ENCODE results near the gene PPP1R3F. TPM values are rescaled to one million over a fixed set of nuclear protein-coding genes. Genes with fewer than 3 reads are reported as not detected.
A peak's percentile ranks its signal among the peaks of the same experiment; 100 is the strongest.

The PPP1R3F gene
- polyA plus RNA-seq, 3 donors, result 0.47 to 1.6 (median 1.6) TPM

GRCh38 chrX:49237060-49237459 lies 32.5 kb upstream of the PPP1R3F start:
- H3K36me3 Mint-ChIP-seq, result peaks cover 9 to 22% of the 10 kb centered on the region in 2 donors
- no CpG with 5 or more reads among the region's 9 CpGs for WGBS (ENCODE audit: insufficient coverage)
- peak overlapping the region; percentile 73 to 89 for H3K27ac ChIP-seq (ENCODE audit: low read depth in 1 of 2, low read length in 2 of 2)

GRCh38 chrX:49238735-49239134 lies 30.9 kb upstream of the PPP1R3F start:
- Mint-ChIP-seq H3K27me3 (ENCODE audit: low read depth in 3 of 3) (peaks cover 0 to 3% (median 0%) of the 10 kb centered on the region in 3 donors), H3K27ac (peak overlapping the region in 3 of 7 donors; percentile 70 to 75 (median 72)), H3K4me3 (no peak overlapping the region), H3K9me3 (peaks cover 0 to 4% (median 0%) of the 10 kb centered on the region in 7 donors), H3K4me1 (peaks cover 30% of the 10 kb centered on the region), H3K36me3 (peaks cover 19 to 39% of the 10 kb centered on the region in 2 donors)
- Histone ChIP-seq H3K27ac (ENCODE audit: low read depth in 1 of 2, low read length in 2 of 2) (peak overlapping the region in 1 of 2 donors; percentile 7), H2AFZ (ENCODE audit: insufficient read depth, low read depth, low read length, poor library complexity, severe bottlenecking) (no peak overlapping the region), H3K4me1 (ENCODE audit: control insufficient read depth in 1 of 2, insufficient read depth in 2 of 2, low read length in 2 of 2) (peaks cover 32 to 36% of the 10 kb centered on the region in 2 donors), H3K27me3 (ENCODE audit: control insufficient read depth in 2 of 2, insufficient read depth in 2 of 2, low read length in 2 of 2) (no peaks in the 10 kb centered on the region), H3K9me3 (replicated peaks in 1 of 2; ENCODE audit: control insufficient read depth in 1 of 2, insufficient read depth in 1 of 2, low read length in 2 of 2) (no peaks in the 10 kb centered on the region), H3K4me3 (replicated peaks in 1 of 3; ENCODE audit: low read depth in 2 of 3, low read length in 3 of 3) (no peak overlapping the region), H3K79me2 (ENCODE audit: insufficient read depth, low read length) (peaks cover 45% of the 10 kb centered on the region), H3K9ac (ENCODE audit: insufficient read depth, low read length, poor library complexity, severe bottlenecking) (no peak overlapping the region), H3K36me3 (replicated peaks in 1 of 2; ENCODE audit: control insufficient read depth in 1 of 2, insufficient read depth in 2 of 2, low read length in 2 of 2) (peaks cover 26 to 41% of the 10 kb centered on the region in 2 donors), H3K4me2 (replicated peaks; ENCODE audit: extremely low read depth, low read length, poor library complexity, severe bottlenecking) (no peak overlapping the region), H4K20me1 (ENCODE audit: insufficient read depth, low read length) (no peaks in the 10 kb centered on the region)
- 89% methylated on average over 1 of the region's 7 CpGs for WGBS (ENCODE audit: insufficient coverage)
- TF ChIP-seq, protein P1, sequence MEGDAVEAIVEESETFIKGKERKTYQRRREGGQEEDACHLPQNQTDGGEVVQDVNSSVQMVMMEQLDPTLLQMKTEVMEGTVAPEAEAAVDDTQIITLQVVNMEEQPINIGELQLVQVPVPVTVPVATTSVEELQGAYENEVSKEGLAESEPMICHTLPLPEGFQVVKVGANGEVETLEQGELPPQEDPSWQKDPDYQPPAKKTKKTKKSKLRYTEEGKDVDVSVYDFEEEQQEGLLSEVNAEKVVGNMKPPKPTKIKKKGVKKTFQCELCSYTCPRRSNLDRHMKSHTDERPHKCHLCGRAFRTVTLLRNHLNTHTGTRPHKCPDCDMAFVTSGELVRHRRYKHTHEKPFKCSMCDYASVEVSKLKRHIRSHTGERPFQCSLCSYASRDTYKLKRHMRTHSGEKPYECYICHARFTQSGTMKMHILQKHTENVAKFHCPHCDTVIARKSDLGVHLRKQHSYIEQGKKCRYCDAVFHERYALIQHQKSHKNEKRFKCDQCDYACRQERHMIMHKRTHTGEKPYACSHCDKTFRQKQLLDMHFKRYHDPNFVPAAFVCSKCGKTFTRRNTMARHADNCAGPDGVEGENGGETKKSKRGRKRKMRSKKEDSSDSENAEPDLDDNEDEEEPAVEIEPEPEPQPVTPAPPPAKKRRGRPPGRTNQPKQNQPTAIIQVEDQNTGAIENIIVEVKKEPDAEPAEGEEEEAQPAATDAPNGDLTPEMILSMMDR (IDR thresholded peaks at IDR 0.05), result no peak
- intact Hi-C loops (cut with micrococcal nuclease), result loop anchor here in 1 of 2 donors (5.0 kb wide), 1 partner anchor 36 kb away; the partner anchor contains the start of gene SYP
- DNase-seq, result peak in 1 of 3 donors; percentile 11

More at GRCh38 chrX:49237060-49237459, 32.5 kb upstream of the PPP1R3F start:
- peak overlapping the region; percentile 15 for H3K9ac ChIP-seq (ENCODE audit: insufficient read depth, low read length, poor library complexity, severe bottlenecking)
- DNase-seq, result peak; percentile 65 to 71 (median 70)
- H4K20me1 ChIP-seq (ENCODE audit: insufficient read depth, low read length), result no peaks in the 10 kb centered on the region
- peak overlapping the region in 1 of 3 experiments; percentile 74 for H3K4me3 ChIP-seq (replicated peaks in 1 of 3; ENCODE audit: low read depth in 2 of 3, low read length in 3 of 3)
- H3K27me3 ChIP-seq (ENCODE audit: control insufficient read depth in 2 of 2, insufficient read depth in 2 of 2, low read length in 2 of 2), result no peaks in the 10 kb centered on the region
- peak overlapping the region; percentile 56 for H2AFZ ChIP-seq (ENCODE audit: insufficient read depth, low read depth, low read length, poor library complexity, severe bottlenecking)
- TF ChIP-seq, protein P1 (IDR thresholded peaks at IDR 0.05), result no peak
- peaks cover 0 to 5% (median 0%) of the 10 kb centered on the region in 7 donors for H3K9me3 Mint-ChIP-seq
- H3K4me3 Mint-ChIP-seq, result peak overlapping the region; percentile 66 to 83
- H3K4me1 Mint-ChIP-seq, result peaks cover 30% of the 10 kb centered on the region
- peak overlapping the region; percentile 79 to 97 (median 90) for H3K27ac Mint-ChIP-seq
- H3K27me3 Mint-ChIP-seq (ENCODE audit: low read depth in 3 of 3), result peaks cover 0 to 3% (median 0%) of the 10 kb centered on the region in 3 donors
- intact Hi-C loops (cut with micrococcal nuclease), result loop anchor here in 1 of 2 donors (5.0 kb wide), 1 partner anchor 35 kb away; the partner anchor contains the start of gene SYP
- H3K9me3 ChIP-seq (replicated peaks in 1 of 2; ENCODE audit: control insufficient read depth in 1 of 2, insufficient read depth in 1 of 2, low read length in 2 of 2), result no peaks in the 10 kb centered on the region
- peaks cover 32 to 36% of the 10 kb centered on the region in 2 donors for H3K4me1 ChIP-seq (ENCODE audit: control insufficient read depth in 1 of 2, insufficient read depth in 2 of 2, low read length in 2 of 2)
- H3K79me2 ChIP-seq (ENCODE audit: insufficient read depth, low read length), result peaks cover 45% of the 10 kb centered on the region
- H3K36me3 ChIP-seq (replicated peaks in 1 of 2; ENCODE audit: control insufficient read depth in 1 of 2, insufficient read depth in 2 of 2, low read length in 2 of 2), result peaks cover 10 to 25% of the 10 kb centered on the region in 2 donors
- H3K4me2 ChIP-seq (replicated peaks; ENCODE audit: extremely low read depth, low read length, poor library complexity, severe bottlenecking), result peak overlapping the region; percentile 69

Data from CD14-positive monocyte (primary cell).